Fibroblast of mammary gland (primary cell): Measurements from ENCODE around the gene EFCAB13.

Source experiments
- DNase-seq: peaks from one replicate; pipeline ENCODE4 v3.0.0-alpha.2; 2010; ENCODE audit warnings: low read depth
- H3K4me3 ChIP-seq: 2 replicates; pipeline ENCODE4 v1.5.1; 2011; ENCODE audit warnings: low read depth, mild to moderate bottlenecking, low read length, moderate library complexity; ENCODE audit not compliant: control insufficient read depth
- CTCF ChIP-seq: conservative IDR thresholded peaks from 2 replicates; pipeline ENCODE4 v1.5.1; 2011; ENCODE audit warnings: low read depth, low read length, inconsistent platforms; ENCODE audit not compliant: control insufficient read depth, insufficient read depth

EFCAB13 gene

GRCh38 chr17:47278561-47278960 is 45.2 kb upstream of the EFCAB13 start:
- H3K4me3 ChIP-seq: no peak overlapping the region
- no peak for DNase-seq
- TF ChIP-seq CTCF: no peak

- H3K4me3 ChIP-seq: no peak overlapping the region
- TF ChIP-seq CTCF: peak; percentile 23
- peak; percentile 99 for DNase-seq
Observed at GRCh38 chr17:47279062-47279801, 44.5 kb upstream of the EFCAB13 start.

GRCh38 chr17:47280072-47280811 is 43.5 kb upstream of the EFCAB13 start:
- peak; percentile 52 for DNase-seq
- no peak overlapping the region for H3K4me3 ChIP-seq
- TF ChIP-seq CTCF: no peak

GRCh38 chr17:47281216-47281615 is 42.5 kb upstream of the EFCAB13 start:
- DNase-seq: no peak
- H3K4me3 ChIP-seq: no peak overlapping the region
- no peak for TF ChIP-seq CTCF

- DNase-seq: no peak
- no peak for TF ChIP-seq CTCF
- H3K4me3 ChIP-seq: no peak overlapping the region
Observed at GRCh38 chr17:47285003-47285402, 38.8 kb upstream of the EFCAB13 start.

- no peak for TF ChIP-seq CTCF
- no peak overlapping the region for H3K4me3 ChIP-seq
- peak; percentile 96 for DNase-seq
Observed at GRCh38 chr17:47286198-47286914, 37.4 kb upstream of the EFCAB13 start.
